Esophagus muscularis mucosa (tissue), 4 donors: Measurements from ENCODE around the gene OVAAL. TPM values are rescaled to one million over a fixed set of nuclear protein-coding genes. Genes with fewer than 3 reads are reported as not detected.

ENCODE experiments used
- DNase-seq: peaks from one replicate; pipeline ENCODE4 v3.0.0-alpha.2; 2017; ENCODE audit errors: extremely low spot score
- H3K27ac ChIP-seq, 4 donors: fragments of 200-600 bp; sonication (generic); replicated peaks in 1 of 4; 1 replicate in 3 of 4; 2 replicates in 1 of 4; pipeline ENCODE4 v1.5.1; 2016 to 2019; ENCODE audit warnings: mild to moderate bottlenecking in 1 of 4
- H3K27me3 ChIP-seq, 4 donors: fragments of 200-600 bp; sonication (generic); one replicate each; pipeline versions ENCODE4 v1.5.1 to v1.6.0; 2016 to 2019
- H3K36me3 ChIP-seq, 4 donors: fragments of 200-600 bp; sonication (generic); one replicate each; pipeline ENCODE4 v1.5.1; 2016 to 2019
- H3K4me1 ChIP-seq, 4 donors: fragments of 200-600 bp; sonication (generic); one replicate each; pipeline ENCODE4 v1.5.1; 2016 to 2019
- H3K4me3 ChIP-seq, 4 donors: fragments of 200-600 bp; sonication (generic); 1 replicate in 2 of 4; 2 replicates in 2 of 4; pipeline ENCODE4 v1.5.1; 2016 to 2019; ENCODE audit warnings: mild to moderate bottlenecking in 4 of 4, moderate library complexity in 1 of 4
- H3K9me3 ChIP-seq, 4 donors: fragments of 200-600 bp; sonication (generic); 1 replicate in 3 of 4; 2 replicates in 1 of 4; pipeline ENCODE4 v1.5.1; 2016 to 2019
- EP300 ChIP-seq: sonication (generic); formaldehyde crosslinking; IDR thresholded peaks from one replicate; pipeline ENCODE4 v1.6.1; 2017; ENCODE audit warnings: antibody characterized with exemption
- POLR2A ChIP-seq: fragments of 450-650 bp; IDR thresholded peaks from one replicate; pipeline ENCODE4 v1.6.1; 2017; ENCODE audit warnings: antibody characterized with exemption, moderate library complexity, mild to moderate bottlenecking, low read depth
- POLR2AphosphoS5 ChIP-seq, 2 donors: sonication (generic); formaldehyde crosslinking; IDR thresholded peaks; one replicate each; pipeline ENCODE4 v1.6.1; 2017; ENCODE audit warnings: antibody characterized with exemption in 2 of 2
- WGBS: methylation state at CpG from one replicate; pipeline ENCODE4 v1.1.5; 2018; 5-methylcytosine and 5-hydroxymethylcytosine counted together
- intact Hi-C: fragments of 100-400 bp; cut with DNase I; formaldehyde crosslinking; loops from one replicate; pipeline ENCODE4 v1.15.1; 2023
- total RNA-seq, 4 donors: library from RNA; depleted of rRNA; stranded (reverse); fragments of >200 nt; gene quantifications; one replicate each; pipeline versions ENCODE4 v1.1.0 to v1.2.1, GENCODE V29; 2016
- TF ChIP-seq, protein P1 (sequence below), 3 experiments: fragments of 200-600 bp in 2 of 3; fragments of 450-650 bp in 1 of 3; sonication (generic) in 2 of 3; IDR thresholded peaks; one replicate each; pipeline ENCODE4 v1.5.1; 2017 to 2019; ENCODE audit warnings: antibody characterized with exemption in 3 of 3, mild to moderate bottlenecking in 2 of 3, moderate library complexity in 1 of 3

OVAAL gene
- not detected for total RNA-seq

DNA sequence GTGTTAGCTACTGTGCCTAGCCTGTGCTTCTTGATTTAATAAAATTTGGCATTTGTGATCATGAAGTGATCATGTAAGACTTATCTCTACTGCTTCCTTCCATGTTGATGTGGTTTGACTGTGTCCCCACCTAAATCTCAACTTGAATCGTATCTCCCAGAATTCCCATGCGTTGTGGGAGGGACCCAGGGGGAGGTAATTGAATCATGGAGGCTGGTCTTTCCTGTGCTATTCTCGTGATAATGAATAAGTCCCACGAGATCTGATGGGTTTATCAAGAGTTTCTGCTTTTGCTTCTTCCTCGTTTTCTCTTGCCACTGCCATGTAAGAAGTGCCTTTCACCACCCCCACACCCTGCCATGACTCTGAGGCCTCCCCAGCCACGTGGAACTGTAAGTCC is at the start of gene OVAAL:
Gene OVAAL, plus strand, starts transcription at position 301 of the 400 bp plus-strand sequence.
- intact Hi-C loops: no loop called here
- Histone ChIP-seq H3K4me3 (no peak within 1 kb of the TSS), H3K9me3 (no peaks in the 10 kb centered on the region), H3K4me1 (peaks cover 0 to 31% (median 4%) of the 10 kb centered on the region in 4 donors), H3K27me3 (no peaks in the 10 kb centered on the region), H3K36me3 (no peaks in the 10 kb centered on the region), H3K27ac (no peak within 1 kb of the TSS)
- DNase-seq: no peak
- TF ChIP-seq POLR2AphosphoS5 (IDR thresholded peaks at IDR 0.05) (no peak), POLR2A (no peak), EP300 (no peak)
- TF ChIP-seq, protein P1, sequence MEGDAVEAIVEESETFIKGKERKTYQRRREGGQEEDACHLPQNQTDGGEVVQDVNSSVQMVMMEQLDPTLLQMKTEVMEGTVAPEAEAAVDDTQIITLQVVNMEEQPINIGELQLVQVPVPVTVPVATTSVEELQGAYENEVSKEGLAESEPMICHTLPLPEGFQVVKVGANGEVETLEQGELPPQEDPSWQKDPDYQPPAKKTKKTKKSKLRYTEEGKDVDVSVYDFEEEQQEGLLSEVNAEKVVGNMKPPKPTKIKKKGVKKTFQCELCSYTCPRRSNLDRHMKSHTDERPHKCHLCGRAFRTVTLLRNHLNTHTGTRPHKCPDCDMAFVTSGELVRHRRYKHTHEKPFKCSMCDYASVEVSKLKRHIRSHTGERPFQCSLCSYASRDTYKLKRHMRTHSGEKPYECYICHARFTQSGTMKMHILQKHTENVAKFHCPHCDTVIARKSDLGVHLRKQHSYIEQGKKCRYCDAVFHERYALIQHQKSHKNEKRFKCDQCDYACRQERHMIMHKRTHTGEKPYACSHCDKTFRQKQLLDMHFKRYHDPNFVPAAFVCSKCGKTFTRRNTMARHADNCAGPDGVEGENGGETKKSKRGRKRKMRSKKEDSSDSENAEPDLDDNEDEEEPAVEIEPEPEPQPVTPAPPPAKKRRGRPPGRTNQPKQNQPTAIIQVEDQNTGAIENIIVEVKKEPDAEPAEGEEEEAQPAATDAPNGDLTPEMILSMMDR (IDR thresholded peaks at IDR 0.05): no peak
- 96% methylated on average over 6 of the region's 6 CpGs for WGBS

DNA sequence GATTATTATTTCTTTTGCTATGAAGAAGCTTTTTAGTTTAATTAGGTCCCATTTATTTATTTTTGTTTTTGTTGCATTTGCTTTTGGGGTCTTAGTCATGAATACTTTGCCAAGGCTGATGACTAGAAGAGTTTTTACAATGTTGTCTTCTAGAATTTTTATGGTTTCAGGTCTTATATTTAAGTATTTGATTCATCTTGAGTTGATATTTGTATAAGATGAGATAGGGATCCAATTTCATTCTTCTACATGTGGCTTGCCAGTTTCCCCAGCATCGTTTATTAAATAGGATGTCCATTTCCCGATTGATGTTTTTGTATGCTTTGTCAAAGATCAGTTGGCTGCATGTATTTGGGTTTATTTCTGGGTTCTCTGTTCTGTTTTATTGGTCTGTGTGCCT is 47.9 kb upstream of the OVAAL start:
- Histone ChIP-seq H3K27me3 (peaks cover 0 to 5% (median 0%) of the 10 kb centered on the region in 4 donors), H3K4me1 (peaks cover 0 to 5% (median 4%) of the 10 kb centered on the region in 4 donors), H3K36me3 (no peaks in the 10 kb centered on the region), H3K27ac (no peak overlapping the region), H3K9me3 (no peaks in the 10 kb centered on the region), H3K4me3 (no peak overlapping the region)
- TF ChIP-seq EP300 (no peak), POLR2A (no peak), POLR2AphosphoS5 (IDR thresholded peaks at IDR 0.05) (no peak)
- TF ChIP-seq, protein P1 (IDR thresholded peaks at IDR 0.05): no peak
- intact Hi-C loops: no loop called here
- WGBS: 98% methylated on average over 2 of the region's 2 CpGs
- no peak for DNase-seq

DNA sequence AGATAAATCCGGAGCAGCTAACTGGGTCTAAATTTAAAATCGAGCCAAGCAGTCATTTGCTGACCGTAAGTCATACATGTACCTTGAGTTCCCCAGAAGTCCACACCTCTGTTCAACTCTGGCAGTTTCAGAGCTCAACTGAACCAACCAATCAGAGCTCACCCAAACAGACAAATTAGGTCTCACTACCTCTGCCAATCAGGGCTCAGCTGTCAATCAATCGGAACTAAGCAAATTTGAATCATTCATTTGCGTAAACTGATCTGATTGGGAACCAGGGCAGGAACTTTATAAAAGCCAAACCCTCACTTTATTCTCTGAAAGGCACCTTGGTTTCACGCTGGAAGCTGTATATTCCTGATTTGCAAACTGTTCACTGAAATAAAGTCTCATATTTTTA is 45.2 kb upstream of the OVAAL start:
- peaks cover 0 to 5% (median 0%) of the 10 kb centered on the region in 4 donors for H3K27me3 ChIP-seq
- intact Hi-C loops: no loop called here
- H3K4me3 ChIP-seq: no peak overlapping the region
- TF ChIP-seq, protein P1 (IDR thresholded peaks at IDR 0.05): no peak
- TF ChIP-seq EP300: no peak
- no peak for TF ChIP-seq POLR2AphosphoS5 (IDR thresholded peaks at IDR 0.05)
- TF ChIP-seq POLR2A: no peak
- H3K9me3 ChIP-seq: no peaks in the 10 kb centered on the region
- WGBS: 83% methylated on average over 6 of the region's 6 CpGs
- no peaks in the 10 kb centered on the region for H3K36me3 ChIP-seq
- DNase-seq: no peak
- no peak overlapping the region for H3K27ac ChIP-seq
- peaks cover 5 to 12% (median 11%) of the 10 kb centered on the region in 4 donors for H3K4me1 ChIP-seq

DNA sequence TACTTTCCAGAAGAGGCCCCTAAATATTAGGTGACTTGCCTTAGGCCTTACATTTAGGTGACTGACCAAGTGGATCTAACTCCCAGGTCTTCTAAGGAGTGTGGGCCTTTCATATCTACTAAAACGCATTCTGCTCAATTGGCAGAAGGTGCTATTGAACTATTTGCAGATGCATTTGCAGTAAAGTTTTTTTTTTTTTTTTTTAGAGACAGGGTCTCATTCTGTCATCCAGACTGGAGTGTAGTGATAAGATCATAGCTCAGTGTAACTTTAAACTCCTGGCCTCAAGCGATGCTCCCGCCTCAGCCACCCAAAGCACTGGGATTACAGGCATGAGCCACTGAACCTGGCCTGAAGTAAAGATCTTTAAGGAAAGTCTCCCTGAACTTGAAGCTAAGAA is 43.4 kb upstream of the OVAAL start:
- no peak for DNase-seq
- no peak overlapping the region for H3K27ac ChIP-seq
- WGBS: 21% methylated on average over 3 of the region's 3 CpGs
- H3K4me3 ChIP-seq: no peak overlapping the region
- TF ChIP-seq, protein P1 (IDR thresholded peaks at IDR 0.05): no peak
- TF ChIP-seq POLR2AphosphoS5 (IDR thresholded peaks at IDR 0.05) (no peak), EP300 (no peak), POLR2A (no peak)
- no peaks in the 10 kb centered on the region for H3K9me3 ChIP-seq
- peaks cover 5 to 12% (median 11%) of the 10 kb centered on the region in 4 donors for H3K4me1 ChIP-seq
- intact Hi-C loops: loop anchor here (5.0 kb wide), 1 partner anchor 347 kb away; no protein-coding TSS in a partner anchor
- H3K27me3 ChIP-seq: peaks cover 0 to 5% (median 0%) of the 10 kb centered on the region in 4 donors
- no peaks in the 10 kb centered on the region for H3K36me3 ChIP-seq

DNA sequence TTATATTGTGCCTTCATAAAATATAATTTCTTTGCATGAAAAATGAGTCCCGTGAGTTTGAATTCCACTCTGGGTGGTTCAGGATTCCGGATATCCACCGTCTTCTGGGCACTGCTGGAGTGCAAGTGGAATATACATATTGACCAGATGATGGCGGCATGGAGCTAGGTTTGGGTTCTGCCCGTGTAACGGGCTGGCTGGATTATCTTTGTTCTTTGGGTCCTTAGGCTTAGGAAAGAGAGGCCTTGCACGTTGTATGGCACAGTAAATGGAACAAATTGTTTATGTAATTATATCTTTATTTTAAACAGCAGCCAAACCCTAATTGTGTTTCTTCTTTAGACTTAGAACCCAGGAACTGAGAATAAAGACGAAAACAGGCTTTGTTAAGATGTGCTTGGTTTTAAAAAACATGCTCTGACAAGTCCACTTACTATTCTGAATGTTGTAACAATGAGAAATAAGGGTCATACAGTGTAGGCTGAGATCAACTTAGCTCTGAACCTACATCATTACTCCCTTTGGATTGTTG is 42.8 kb upstream of the OVAAL start:
- Histone ChIP-seq H3K4me3 (no peak overlapping the region), H3K36me3 (no peaks in the 10 kb centered on the region), H3K4me1 (peaks cover 5 to 12% (median 11%) of the 10 kb centered on the region in 4 donors), H3K27ac (no peak overlapping the region), H3K9me3 (no peaks in the 10 kb centered on the region), H3K27me3 (peaks cover 0 to 5% (median 0%) of the 10 kb centered on the region in 4 donors)
- no peak for TF ChIP-seq EP300
- TF ChIP-seq, protein P1 (IDR thresholded peaks at IDR 0.05): peak; percentile 79 to 85 (median 85)
- DNase-seq: no peak
- WGBS: 9% methylated on average over 8 of the region's 8 CpGs
- intact Hi-C loops: loop anchor here (5.0 kb wide), 1 partner anchor 346 kb away; no protein-coding TSS in a partner anchor
